ENCODE results near the gene MCM9. TPM values are rescaled to one million over a fixed set of nuclear protein-coding genes. Genes with fewer than 3 reads are reported as not detected.

Gene MCM9
- total RNA-seq, 1 donor from 2014 or later, result 37.0 TPM

GRCh38 chr6:118896339-118897136 lies 38.4 kb downstream of the MCM9 start:
- H3K4me3 Mint-ChIP-seq, result peak overlapping the region; percentile 64
- TF ChIP-seq CTCF (IDR thresholded peaks at IDR 0.05), result no peak
- H3K27me3 Mint-ChIP-seq, result no peaks in the 10 kb centered on the region
- ATAC-seq (ENCODE audit: low read depth), result no peak
- peaks cover 59% of the 10 kb centered on the region for H3K4me1 Mint-ChIP-seq
- peak overlapping the region; percentile 69 for H3K27ac Mint-ChIP-seq
- intact Hi-C loops (cut with micrococcal nuclease), result loop anchor here (1.0 to 10.0 kb wide), 2 partner anchors 96 to 1222 kb away; partner anchors contain the start of gene NUS1
- peaks cover 39% of the 10 kb centered on the region for H3K36me3 Mint-ChIP-seq (ENCODE audit: low read depth)
- POLR2A ChIA-PET, result interaction anchor here (1.3 to 2.6 kb wide), 4 partner anchors 15 to 187 kb away, joined by 3 to 13 read pairs (median 8); partner anchors contain the start of gene MCM9
- DNase-seq, result no peak
- CTCF ChIA-PET, result interaction anchor here (0.6 to 2.8 kb wide), 10 partner anchors 16 to 331 kb away, joined by 3 to 13 read pairs (median 4); no protein-coding TSS in a partner anchor
- no peaks in the 10 kb centered on the region for H3K9me3 Mint-ChIP-seq

GRCh38 chr6:118895859-118896258 lies 39.1 kb downstream of the MCM9 start:
- H3K27ac Mint-ChIP-seq, result peak overlapping the region; percentile 69

DNA sequence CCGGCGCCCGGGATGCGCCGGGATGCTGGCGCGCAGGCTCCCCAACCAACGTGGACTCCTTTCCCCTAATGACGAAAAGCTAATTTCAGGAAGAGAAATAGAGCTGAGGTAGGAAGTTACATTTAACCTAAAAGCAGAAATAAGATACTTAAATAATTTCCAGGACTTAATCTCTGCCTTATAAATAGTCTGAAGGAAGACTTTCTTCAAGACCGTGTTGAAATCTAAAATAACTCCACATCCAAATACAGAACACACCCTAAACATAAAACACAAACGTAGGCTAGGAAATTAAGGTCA lies 39.7 kb downstream of the MCM9 start:
- ChIA-PET CTCF (interaction anchor here (1.4 to 2.4 kb wide), 2 partner anchors 13 to 95 kb away, joined by 4 to 10 read pairs; no protein-coding TSS in a partner anchor), POLR2A (interaction anchor here (0.5 to 3.5 kb wide), 10 partner anchors 13 to 244 kb away, joined by 3 to 36 read pairs (median 6); partner anchors contain the start of genes CEP85L and MCM9)
- peaks cover 27% of the 10 kb centered on the region for H3K36me3 Mint-ChIP-seq (ENCODE audit: low read depth)
- DNase-seq (no peak), ATAC-seq (ENCODE audit: low read depth) (no peak)
- H3K4me3 Mint-ChIP-seq, result peak overlapping the region; percentile 99
- intact Hi-C loops (cut with micrococcal nuclease), result loop anchor here (2.0 to 10.0 kb wide), 3 partner anchors 184 to 1220 kb away; partner anchors contain the start of genes FAM184A and NUS1
- no peaks in the 10 kb centered on the region for H3K27me3 Mint-ChIP-seq
- TF ChIP-seq CTCF (IDR thresholded peaks at IDR 0.05), result no peak
- H3K27ac Mint-ChIP-seq, result peak overlapping the region; percentile 86
- H3K4me1 Mint-ChIP-seq, result peaks cover 61% of the 10 kb centered on the region
- no peaks in the 10 kb centered on the region for H3K9me3 Mint-ChIP-seq

More at GRCh38 chr6:118895859-118896258, 39.1 kb downstream of the MCM9 start:
- no peak for DNase-seq
- Mint-ChIP-seq H3K27me3 (no peaks in the 10 kb centered on the region), H3K9me3 (no peaks in the 10 kb centered on the region), H3K4me3 (peak overlapping the region; percentile 64), H3K4me1 (peaks cover 62% of the 10 kb centered on the region), H3K36me3 (ENCODE audit: low read depth) (peaks cover 33% of the 10 kb centered on the region)
- ATAC-seq (ENCODE audit: low read depth), result no peak
- TF ChIP-seq CTCF (IDR thresholded peaks at IDR 0.05), result no peak
- ChIA-PET CTCF (interaction anchor here (0.8 to 2.8 kb wide), 6 partner anchors 30 to 331 kb away, joined by 3 to 13 read pairs (median 4); no protein-coding TSS in a partner anchor), POLR2A (interaction anchor here (1.3 to 2.6 kb wide), 6 partner anchors 15 to 187 kb away, joined by 3 to 13 read pairs (median 8); partner anchors contain the start of gene MCM9)
- intact Hi-C loops (cut with micrococcal nuclease), result loop anchor here (1.0 to 10.0 kb wide), 4 partner anchors 96 to 1221 kb away; partner anchors contain the start of genes FAM184A and NUS1

DNA sequence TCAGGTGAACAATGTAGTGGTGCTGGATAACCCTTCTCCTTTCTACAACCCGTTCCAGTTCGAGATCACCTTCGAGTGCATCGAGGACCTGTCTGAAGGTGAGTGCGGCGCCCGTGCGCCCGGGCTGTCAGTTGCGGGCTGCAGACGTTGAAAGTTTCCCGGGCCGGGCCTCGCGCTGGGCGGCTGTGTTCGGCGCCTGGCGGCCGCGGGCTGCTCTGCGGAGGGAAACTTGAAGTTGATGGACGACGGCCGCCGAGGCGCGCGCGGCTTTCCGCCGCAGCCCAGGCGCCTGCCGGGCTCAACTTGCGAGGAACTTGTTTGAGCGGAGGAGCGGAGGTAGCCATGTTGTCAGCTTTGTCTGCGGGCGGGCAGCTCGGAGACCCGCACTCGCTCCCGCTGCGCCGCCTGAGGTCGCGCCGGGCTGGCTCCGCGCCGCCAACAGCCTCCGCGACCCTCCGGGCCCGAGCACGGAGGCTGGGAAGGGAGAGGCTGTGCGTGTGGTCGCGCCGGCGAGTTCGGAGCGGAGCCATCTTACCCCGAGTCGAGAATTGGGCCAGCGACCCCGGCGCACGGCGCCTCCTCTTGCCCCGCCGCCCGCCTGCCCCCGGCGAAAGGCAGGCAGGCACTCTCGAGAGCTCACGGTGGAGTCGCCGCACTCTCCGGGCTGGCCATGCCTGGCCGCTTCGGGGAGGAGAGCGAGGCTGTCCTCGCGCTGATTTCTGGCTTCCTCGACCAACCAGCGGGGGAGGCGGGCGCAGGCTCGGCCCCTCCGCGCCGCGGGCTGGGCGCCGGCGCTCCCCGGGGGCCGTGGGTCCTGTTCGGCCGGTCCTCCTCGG lies 40.3 kb downstream of the MCM9 start:
- no peak for TF ChIP-seq CTCF (IDR thresholded peaks at IDR 0.05)
- peaks cover 64% of the 10 kb centered on the region for H3K4me1 Mint-ChIP-seq
- H3K4me3 Mint-ChIP-seq, result peak overlapping the region; percentile 99
- H3K27ac Mint-ChIP-seq, result peak overlapping the region; percentile 90
- H3K36me3 Mint-ChIP-seq (ENCODE audit: low read depth), result peaks cover 23% of the 10 kb centered on the region
- no peaks in the 10 kb centered on the region for H3K9me3 Mint-ChIP-seq
- peak; percentile 67 for ATAC-seq (ENCODE audit: low read depth)
- ChIA-PET CTCF (interaction anchor here (1.4 to 2.4 kb wide), 2 partner anchors 12 to 94 kb away, joined by 4 to 10 read pairs; no protein-coding TSS in a partner anchor), POLR2A (interaction anchor here (0.5 to 3.5 kb wide), 10 partner anchors 12 to 243 kb away, joined by 3 to 36 read pairs (median 6); partner anchors contain the start of genes CEP85L and MCM9)
- DNase-seq, result peak; percentile 71
- H3K27me3 Mint-ChIP-seq, result no peaks in the 10 kb centered on the region
- intact Hi-C loops (cut with micrococcal nuclease), result loop anchor here (1.0 to 10.0 kb wide), 9 partner anchors 41 to 1220 kb away; partner anchors contain the start of genes CEP85L, FAM184A, MAN1A1 and MCM9
